CD14-positive monocyte (primary cell): ENCODE data around the gene CAND1. TPM values are rescaled to one million over a fixed set of nuclear protein-coding genes. Genes with fewer than 3 reads are reported as not detected.

Experiments
- DNase-seq, 3 donors: peaks; one replicate each; pipeline ENCODE4 v3.0.0-alpha.2; 2011 to 2022
- H2AFZ ChIP-seq: 2 replicates; pipeline ENCODE4 v1.6.0; 2012; ENCODE audit warnings: mild to moderate bottlenecking, low read depth, low read length, inconsistent platforms; ENCODE audit not compliant: insufficient read depth, poor library complexity, severe bottlenecking
- H3K27ac ChIP-seq, 2 donors: 1 replicate in 1 of 2; 2 replicates in 1 of 2; pipeline ENCODE4 v1.5.1; 2012 to 2013; ENCODE audit warnings: low read length in 2 of 2, control low read depth in 1 of 2, inconsistent platforms in 1 of 2, low read depth in 1 of 2, mild to moderate bottlenecking in 1 of 2
- H3K27me3 ChIP-seq, 2 donors: one replicate each; pipeline versions ENCODE4 v1.6.0 to v1.6.1; 2011 to 2013; ENCODE audit warnings: low read length in 2 of 2; ENCODE audit not compliant: control insufficient read depth in 2 of 2, insufficient read depth in 2 of 2
- H3K36me3 ChIP-seq, 2 donors: replicated peaks in 1 of 2; 1 replicate in 1 of 2; 2 replicates in 1 of 2; pipeline versions ENCODE4 v1.5.1 to v1.6.1; 2012 to 2013; ENCODE audit warnings: low read length in 2 of 2, control low read depth in 1 of 2, inconsistent platforms in 1 of 2, mild to moderate bottlenecking in 1 of 2; ENCODE audit not compliant: insufficient read depth in 2 of 2, control insufficient read depth in 1 of 2
- H3K4me1 ChIP-seq, 2 donors: 1 replicate in 1 of 2; 2 replicates in 1 of 2; pipeline versions ENCODE4 v1.5.1 to v1.6.1; 2012 to 2013; ENCODE audit warnings: low read length in 2 of 2, control low read depth in 1 of 2, inconsistent platforms in 1 of 2, mild to moderate bottlenecking in 1 of 2, moderate library complexity in 1 of 2; ENCODE audit not compliant: insufficient read depth in 2 of 2, control insufficient read depth in 1 of 2
- H3K4me2 ChIP-seq: replicated peaks from 2 replicates; pipeline ENCODE3; 2012; ENCODE audit warnings: low read length, moderate library complexity, mild to moderate bottlenecking; ENCODE audit not compliant: poor library complexity, severe bottlenecking; ENCODE audit errors: extremely low read depth
- H3K4me3 ChIP-seq, 3 experiments: fragments of 200-600 bp in 1 of 3; sonication (generic) in 1 of 3; replicated peaks in 1 of 3; 1 replicate in 2 of 3; 2 replicates in 1 of 3; pipeline ENCODE4 v1.5.1; 2011 to 2013; ENCODE audit warnings: low read length in 3 of 3, mild to moderate bottlenecking in 3 of 3, control low read depth in 2 of 3, low read depth in 2 of 3, inconsistent platforms in 1 of 3, moderate library complexity in 1 of 3
- H3K79me2 ChIP-seq: 2 replicates; pipeline ENCODE4 v1.6.0; 2012; ENCODE audit warnings: mild to moderate bottlenecking, control low read depth, inconsistent platforms, low read length, moderate library complexity; ENCODE audit not compliant: insufficient read depth
- H3K9ac ChIP-seq: 2 replicates; pipeline ENCODE4 v1.6.0; 2017; ENCODE audit warnings: low read length, mild to moderate bottlenecking; ENCODE audit not compliant: insufficient read depth, poor library complexity, severe bottlenecking
- H3K9me3 ChIP-seq, 2 donors: replicated peaks in 1 of 2; 1 replicate in 1 of 2; 2 replicates in 1 of 2; pipeline versions ENCODE4 v1.5.1 to v1.6.1; 2012 to 2013; ENCODE audit warnings: low read length in 2 of 2, control low read depth in 1 of 2; ENCODE audit not compliant: control insufficient read depth in 1 of 2, insufficient read depth in 1 of 2
- H4K20me1 ChIP-seq: 2 replicates; pipeline ENCODE4 v1.6.0; 2012; ENCODE audit warnings: mild to moderate bottlenecking, low read length, control low read depth, moderate library complexity; ENCODE audit not compliant: insufficient read depth
- H3K27ac Mint-ChIP-seq, 7 donors: one replicate each; pipeline ENCODE4 v1.8.0; 2020; ENCODE audit warnings: mild to moderate bottlenecking in 7 of 7, mixed read lengths in 7 of 7, moderate library complexity in 6 of 7, inconsistent platforms in 2 of 7
- H3K27me3 Mint-ChIP-seq, 3 donors: one replicate each; pipeline ENCODE4 v1.8.0; 2021 to 2022; ENCODE audit warnings: low read depth in 3 of 3, mild to moderate bottlenecking in 3 of 3, mixed read lengths in 3 of 3, moderate library complexity in 3 of 3, inconsistent platforms in 1 of 3
- H3K36me3 Mint-ChIP-seq, 2 donors: one replicate each; pipeline ENCODE4 v1.8.0; 2020; ENCODE audit warnings: mixed read lengths in 2 of 2, inconsistent platforms in 1 of 2, mild to moderate bottlenecking in 1 of 2
- H3K4me1 Mint-ChIP-seq: one replicate; pipeline ENCODE4 v1.8.0; 2020; ENCODE audit warnings: mild to moderate bottlenecking, mixed read lengths
- H3K4me3 Mint-ChIP-seq, 2 donors: one replicate each; pipeline ENCODE4 v1.8.0; 2020; ENCODE audit warnings: mild to moderate bottlenecking in 2 of 2, mixed read lengths in 2 of 2, moderate library complexity in 1 of 2
- H3K9me3 Mint-ChIP-seq, 7 donors: one replicate each; pipeline ENCODE4 v1.8.0; 2020 to 2022; ENCODE audit warnings: mixed read lengths in 7 of 7, mild to moderate bottlenecking in 6 of 7, moderate library complexity in 6 of 7, inconsistent platforms in 2 of 7
- CTCF ChIP-seq: fragments of 200-600 bp; IDR thresholded peaks from one replicate; pipeline ENCODE4 v1.8.0; 2022; ENCODE audit warnings: antibody characterized with exemption, mild to moderate bottlenecking
- WGBS: methylation state at CpG from one replicate; pipeline ENCODE4 v1.1.5; 2013; ENCODE audit warnings: missing lambda C conversion rate; ENCODE audit not compliant: insufficient coverage; 5-methylcytosine and 5-hydroxymethylcytosine counted together
- intact Hi-C, 2 donors: fragments of 100-400 bp; cut with micrococcal nuclease; formaldehyde crosslinking; loops; one replicate each; pipeline versions ENCODE4 v1.15.0 to v1.15.1; 2023
- polyA plus RNA-seq, 3 donors: library from polyadenylated mRNA; depleted of rRNA in 1 of 3; unstranded in 2 of 3; stranded (reverse) in 1 of 3; fragments of 300-500 nt in 2 of 3; fragments of >200 nt in 1 of 3; fragmentation: Illumina TruSeq in 2 of 3; gene quantifications; 1 replicate in 2 of 3; 2 replicates in 1 of 3; pipeline ENCODE4 v1.2.3, GENCODE V29; 2012 to 2021

CAND1 gene
- polyA plus RNA-seq, 3 donors, result 12.3 to 29.4 (median 20.9) TPM

DNA sequence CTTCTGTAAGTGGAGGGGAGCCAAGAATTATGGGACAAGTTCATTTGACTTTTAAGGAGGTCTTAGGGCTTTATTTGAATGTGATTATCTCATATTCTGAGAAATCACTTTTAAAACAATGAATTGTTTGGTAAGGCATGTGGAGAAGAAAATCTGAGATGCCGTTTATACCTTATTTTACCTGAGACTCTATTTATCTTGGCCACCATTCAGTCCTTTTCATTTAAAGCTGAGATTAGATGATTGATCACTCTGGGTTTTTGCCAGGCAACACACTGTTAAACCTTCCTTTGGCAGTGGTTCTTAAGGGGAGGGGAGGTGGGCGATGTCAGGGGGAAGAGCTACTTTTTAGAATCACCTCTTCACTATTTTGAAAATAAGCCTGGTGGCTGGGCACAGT is 11.4 kb downstream of the CAND1 start:
- H3K4me1 Mint-ChIP-seq, result peaks cover 14% of the 10 kb centered on the region
- no peak for DNase-seq
- no peaks in the 10 kb centered on the region for H3K9me3 Mint-ChIP-seq
- H3K27ac Mint-ChIP-seq, result peak overlapping the region in 1 of 7 donors; percentile 77
- Histone ChIP-seq H3K4me3 (no peak overlapping the region), H3K4me1 (no peaks in the 10 kb centered on the region), H3K9ac (no peak overlapping the region), H3K36me3 (peaks cover 9 to 49% of the 10 kb centered on the region in 2 donors), H3K79me2 (peaks cover 84% of the 10 kb centered on the region), H2AFZ (no peak overlapping the region), H4K20me1 (peaks cover 60% of the 10 kb centered on the region), H3K27me3 (no peaks in the 10 kb centered on the region), H3K4me2 (no peak overlapping the region), H3K9me3 (no peaks in the 10 kb centered on the region), H3K27ac (no peak overlapping the region)
- H3K27me3 Mint-ChIP-seq, result no peaks in the 10 kb centered on the region
- peaks cover 22 to 42% of the 10 kb centered on the region in 2 donors for H3K36me3 Mint-ChIP-seq
- no peak overlapping the region for H3K4me3 Mint-ChIP-seq
- no peak for TF ChIP-seq CTCF
- WGBS, result no CpG with 5 or more reads among the region's 2 CpGs
- intact Hi-C loops, result no loop called here

DNA sequence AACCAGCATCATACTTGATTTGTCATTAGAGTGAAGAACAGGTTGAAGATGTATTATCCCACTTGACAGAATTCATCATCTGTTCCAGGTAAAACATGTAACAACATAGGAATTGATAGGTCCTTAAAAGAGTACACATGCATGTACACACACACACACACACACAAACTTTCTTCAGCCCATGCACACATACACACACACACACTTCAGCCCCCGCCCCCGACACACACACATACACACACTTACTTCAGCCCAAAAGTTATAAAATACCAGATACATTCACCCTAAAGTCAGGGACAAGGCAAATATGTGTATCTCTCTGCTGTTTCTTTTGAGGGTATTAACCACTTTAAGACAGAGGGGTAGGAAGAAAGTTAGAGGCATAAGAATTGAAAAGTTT is 15.4 kb downstream of the CAND1 start:
- no peak overlapping the region for H3K4me3 ChIP-seq
- no peaks in the 10 kb centered on the region for H3K4me1 Mint-ChIP-seq
- H3K4me3 Mint-ChIP-seq, result no peak overlapping the region
- H3K36me3 Mint-ChIP-seq, result peaks cover 25 to 58% of the 10 kb centered on the region in 2 donors
- H2AFZ ChIP-seq, result no peak overlapping the region
- H3K79me2 ChIP-seq, result peaks cover 83% of the 10 kb centered on the region
- H3K27me3 ChIP-seq, result no peaks in the 10 kb centered on the region
- 100% methylated on average over 2 of the region's 2 CpGs for WGBS
- no peaks in the 10 kb centered on the region for H3K9me3 ChIP-seq
- H3K27ac Mint-ChIP-seq, result peak overlapping the region in 1 of 7 donors; percentile 7
- H3K27me3 Mint-ChIP-seq, result no peaks in the 10 kb centered on the region
- no peak overlapping the region for H3K27ac ChIP-seq
- H3K4me1 ChIP-seq, result no peaks in the 10 kb centered on the region
- intact Hi-C loops, result no loop called here
- peaks cover 46% of the 10 kb centered on the region for H4K20me1 ChIP-seq
- DNase-seq, result no peak
- H3K9me3 Mint-ChIP-seq, result no peaks in the 10 kb centered on the region
- H3K9ac ChIP-seq, result no peak overlapping the region
- H3K36me3 ChIP-seq, result peaks cover 13 to 47% of the 10 kb centered on the region in 2 donors
- no peak for TF ChIP-seq CTCF
- no peak overlapping the region for H3K4me2 ChIP-seq
